Activated CD4-positive, alpha-beta T cell treated with anti-CD3 and anti-CD28 coated beads, Interleukin-2, amount 10 ng/mL, durations not matched to agents 24 days and 14 days (primary cell): Measurements from ENCODE around the gene HEPACAM. TPM values are rescaled to one million over a fixed set of nuclear protein-coding genes. Genes with fewer than 3 reads are reported as not detected.

ENCODE experiments used
- DNase-seq: peaks from one replicate; pipeline ENCODE4 v3.0.0; 2022
- H3K27ac Mint-ChIP-seq: one replicate; pipeline ENCODE4 v1.8.0; 2022; ENCODE audit warnings: mild to moderate bottlenecking, mixed read lengths
- H3K27me3 Mint-ChIP-seq: one replicate; pipeline ENCODE4 v1.8.0; 2022; ENCODE audit warnings: mixed read lengths
- H3K36me3 Mint-ChIP-seq: one replicate; pipeline ENCODE4 v1.8.0; 2022; ENCODE audit warnings: low read depth, mild to moderate bottlenecking, mixed read lengths
- H3K4me1 Mint-ChIP-seq: one replicate; pipeline ENCODE4 v1.8.0; 2021; ENCODE audit warnings: mixed read lengths
- H3K4me3 Mint-ChIP-seq: one replicate; pipeline ENCODE4 v1.8.0; 2022; ENCODE audit warnings: mild to moderate bottlenecking, moderate library complexity, mixed read lengths
- H3K9me3 Mint-ChIP-seq: one replicate; pipeline ENCODE4 v1.8.0; 2021; ENCODE audit warnings: mixed read lengths
- intact Hi-C: fragments of 100-400 bp; cut with micrococcal nuclease; formaldehyde crosslinking; loops from one replicate; pipeline ENCODE4 v1.15.1; 2023
- total RNA-seq: library from RNA; stranded (reverse); gene quantifications from 2 replicates; pipeline ENCODE4 v1.2.3, GENCODE V29; 2022

The HEPACAM gene
- total RNA-seq, 1 donor from 2014 or later = not detected

DNA sequence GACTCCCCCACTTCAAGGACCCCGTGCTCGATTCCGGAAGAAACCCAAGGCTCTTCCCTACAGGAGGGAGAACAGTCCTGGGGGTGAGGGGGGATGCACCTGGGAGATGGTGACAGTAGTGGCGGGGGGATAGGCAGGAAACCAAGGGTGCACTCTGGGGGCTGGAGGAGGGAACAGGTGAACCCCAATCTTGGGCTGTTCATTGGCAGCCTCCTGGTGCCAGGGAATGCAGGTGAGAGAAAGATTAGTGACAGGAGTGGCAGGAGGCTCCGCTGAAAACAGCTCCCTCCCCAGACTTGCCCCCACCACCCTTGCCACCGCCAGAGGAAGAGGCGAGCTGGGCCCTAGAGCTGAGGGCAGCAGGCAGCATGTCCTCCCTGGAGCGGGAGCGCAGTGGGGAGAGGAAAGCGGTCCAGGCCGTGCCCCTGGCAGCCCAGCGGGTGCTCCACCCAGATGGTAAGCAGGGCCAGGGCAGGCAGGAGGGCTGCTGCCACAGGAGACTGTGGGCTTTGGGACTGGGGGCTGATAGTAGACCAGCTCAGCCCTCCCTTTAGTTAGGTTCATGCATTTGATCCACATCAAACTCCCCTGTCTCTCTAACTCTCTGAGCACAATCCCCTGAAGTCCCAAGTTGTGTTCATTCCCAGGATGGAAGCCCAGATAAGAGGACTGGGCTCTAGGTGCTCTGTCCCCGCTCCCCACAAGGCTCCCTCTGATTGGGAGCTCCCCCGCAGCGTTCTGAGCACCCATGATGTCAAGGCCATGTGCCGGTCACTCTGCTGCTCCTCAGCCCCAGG is 56.2 kb downstream of the HEPACAM start:
- H3K4me3 Mint-ChIP-seq = no peak overlapping the region
- no peaks in the 10 kb centered on the region for H3K36me3 Mint-ChIP-seq
- no peak for DNase-seq
- H3K9me3 Mint-ChIP-seq = no peaks in the 10 kb centered on the region
- peaks cover 11% of the 10 kb centered on the region for H3K4me1 Mint-ChIP-seq
- H3K27me3 Mint-ChIP-seq = peaks cover 16% of the 10 kb centered on the region
- intact Hi-C loops = loop anchor here (5.0 kb wide), 1 partner anchor 1388 kb away; the partner anchor contains the start of genes FOXRED1 and SRPRA
- H3K27ac Mint-ChIP-seq = no peak overlapping the region

DNA sequence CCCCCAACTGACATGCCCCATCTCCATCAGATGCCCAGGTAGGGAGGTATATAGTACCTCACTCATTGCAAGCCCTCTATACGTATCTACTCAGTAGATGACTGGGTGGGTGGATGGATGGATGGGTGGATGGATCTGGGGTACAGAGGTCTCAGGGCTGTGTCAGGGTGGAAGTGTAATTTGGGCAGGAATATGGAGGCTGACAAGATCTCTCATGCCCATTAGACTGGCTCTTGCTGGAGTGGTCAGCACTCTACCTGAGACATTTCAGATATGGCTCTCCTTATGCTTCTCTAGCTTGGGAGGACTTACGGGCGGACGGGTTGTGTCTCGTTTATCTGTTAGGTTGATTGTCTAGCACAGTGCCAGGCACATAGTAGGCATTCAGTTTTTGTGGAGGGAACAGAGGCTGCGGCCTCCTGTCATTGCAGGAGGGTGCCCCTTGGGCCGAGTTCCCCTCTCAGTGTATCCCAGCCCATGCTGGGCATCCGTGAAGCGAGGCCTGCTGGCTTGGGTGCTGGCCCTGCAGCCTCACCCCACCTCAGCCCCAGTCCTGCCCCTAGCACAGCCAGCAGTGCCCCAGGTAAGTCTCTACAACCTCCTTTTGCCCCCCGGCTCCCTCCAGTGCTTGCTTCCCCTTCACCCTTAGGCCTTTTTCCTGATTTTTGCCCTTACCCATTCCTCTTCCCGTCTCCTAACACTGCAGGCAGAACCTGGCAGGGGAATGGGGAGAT is 56.9 kb downstream of the HEPACAM start:
- intact Hi-C loops = loop anchor here (5.0 kb wide), 1 partner anchor 1388 kb away; the partner anchor contains the start of genes FOXRED1 and SRPRA
- no peaks in the 10 kb centered on the region for H3K36me3 Mint-ChIP-seq
- no peak overlapping the region for H3K4me3 Mint-ChIP-seq
- H3K4me1 Mint-ChIP-seq = peaks cover 11% of the 10 kb centered on the region
- H3K27ac Mint-ChIP-seq = no peak overlapping the region
- no peaks in the 10 kb centered on the region for H3K9me3 Mint-ChIP-seq
- no peak for DNase-seq
- H3K27me3 Mint-ChIP-seq = peaks cover 23% of the 10 kb centered on the region

- H3K4me3 Mint-ChIP-seq = peak overlapping the region; percentile 91
- H3K36me3 Mint-ChIP-seq = no peaks in the 10 kb centered on the region
- peaks cover 11% of the 10 kb centered on the region for H3K4me1 Mint-ChIP-seq
- DNase-seq = no peak
- H3K9me3 Mint-ChIP-seq = no peaks in the 10 kb centered on the region
- intact Hi-C loops = loop anchor here (2.0 to 5.0 kb wide), 2 partner anchors 77 to 1389 kb away; partner anchors contain the start of genes FOXRED1, MSANTD2 and SRPRA
- no peak overlapping the region for H3K27ac Mint-ChIP-seq
- peaks cover 30% of the 10 kb centered on the region for H3K27me3 Mint-ChIP-seq
Measured at GRCh38 chr11:124877910-124878758, 57.7 kb downstream of the HEPACAM start.

DNA sequence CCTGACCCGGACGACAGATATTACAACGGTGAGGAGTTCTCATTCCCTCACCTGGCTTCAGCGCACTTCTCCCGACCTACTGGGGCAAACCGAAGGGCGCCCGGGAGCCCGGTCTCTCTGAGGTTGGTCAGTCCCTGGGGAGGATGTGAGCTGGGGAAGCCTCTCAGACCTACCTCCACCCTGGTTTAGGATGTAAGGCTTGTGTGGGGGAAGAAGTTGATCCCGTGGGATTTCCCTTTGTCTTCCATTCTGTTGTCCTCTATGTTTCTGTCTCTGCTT is 58.3 kb downstream of the HEPACAM start:
- Mint-ChIP-seq H3K36me3 (no peaks in the 10 kb centered on the region), H3K9me3 (no peaks in the 10 kb centered on the region), H3K4me3 (peak overlapping the region; percentile 91), H3K27ac (peak overlapping the region; percentile 86), H3K4me1 (peaks cover 11% of the 10 kb centered on the region), H3K27me3 (peaks cover 35% of the 10 kb centered on the region)
- intact Hi-C loops = loop anchor here (2.0 to 5.0 kb wide), 2 partner anchors 77 to 1390 kb away; partner anchors contain the start of genes FOXRED1, MSANTD2 and SRPRA
- DNase-seq = no peak

DNA sequence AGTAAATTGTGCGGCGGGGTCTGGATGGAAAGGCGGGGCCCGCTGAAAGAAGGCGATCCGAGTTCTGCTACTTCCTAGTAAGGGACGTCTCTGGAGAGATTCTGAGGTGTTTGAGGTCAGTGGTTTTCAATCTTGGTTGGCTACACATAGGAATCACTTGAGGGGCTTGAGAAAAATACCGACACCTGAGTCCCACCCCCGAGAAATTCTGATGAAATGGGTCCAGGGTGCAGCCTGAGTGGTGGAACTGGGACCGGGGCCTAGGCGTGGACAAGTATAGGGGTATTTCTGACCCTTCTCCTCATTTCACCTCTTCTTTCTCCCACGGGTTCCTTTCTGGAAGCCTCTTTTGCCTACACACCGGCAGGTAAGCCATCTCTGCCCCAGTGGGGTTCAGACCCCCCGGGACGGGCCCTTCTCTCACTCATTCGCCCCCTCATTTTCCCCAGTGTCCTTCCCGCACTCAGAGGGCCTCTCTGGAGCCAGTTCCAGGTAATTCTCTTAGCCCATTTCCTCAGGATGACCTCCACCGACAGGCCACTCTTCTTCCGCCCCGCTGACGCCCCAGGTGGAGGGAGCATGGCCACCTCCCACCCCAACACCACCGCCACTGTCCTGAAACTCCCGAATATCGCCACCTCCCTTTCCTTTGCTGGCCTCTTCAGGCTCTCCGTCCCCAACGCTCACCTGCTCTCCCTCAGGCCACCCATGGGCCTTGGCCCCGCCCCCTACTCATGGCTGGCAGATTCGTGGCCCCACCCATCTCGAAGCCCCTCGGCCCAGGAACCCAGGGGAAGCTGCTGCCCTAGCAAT is 58.8 kb downstream of the HEPACAM start:
- Mint-ChIP-seq H3K27me3 (peaks cover 40% of the 10 kb centered on the region), H3K27ac (peak overlapping the region; percentile 86), H3K9me3 (no peaks in the 10 kb centered on the region), H3K4me1 (peaks cover 11% of the 10 kb centered on the region), H3K4me3 (peak overlapping the region; percentile 91), H3K36me3 (no peaks in the 10 kb centered on the region)
- intact Hi-C loops = loop anchor here (1.0 to 5.0 kb wide), 4 partner anchors 76 to 1390 kb away; partner anchors contain the start of genes CCDC15, FOXRED1, MSANTD2 and SRPRA
- DNase-seq = no peak

GRCh38 chr11:124875943-124876817 is 59.7 kb downstream of the HEPACAM start:
- intact Hi-C loops = loop anchor here (1.0 to 5.0 kb wide), 4 partner anchors 75 to 1391 kb away; partner anchors contain the start of genes CCDC15, FOXRED1, MSANTD2 and SRPRA
- Mint-ChIP-seq H3K4me3 (peak overlapping the region; percentile 91), H3K4me1 (peaks cover 11% of the 10 kb centered on the region), H3K36me3 (no peaks in the 10 kb centered on the region), H3K27ac (peak overlapping the region; percentile 86), H3K27me3 (peaks cover 47% of the 10 kb centered on the region), H3K9me3 (no peaks in the 10 kb centered on the region)
- peak; percentile 95 for DNase-seq

DNA sequence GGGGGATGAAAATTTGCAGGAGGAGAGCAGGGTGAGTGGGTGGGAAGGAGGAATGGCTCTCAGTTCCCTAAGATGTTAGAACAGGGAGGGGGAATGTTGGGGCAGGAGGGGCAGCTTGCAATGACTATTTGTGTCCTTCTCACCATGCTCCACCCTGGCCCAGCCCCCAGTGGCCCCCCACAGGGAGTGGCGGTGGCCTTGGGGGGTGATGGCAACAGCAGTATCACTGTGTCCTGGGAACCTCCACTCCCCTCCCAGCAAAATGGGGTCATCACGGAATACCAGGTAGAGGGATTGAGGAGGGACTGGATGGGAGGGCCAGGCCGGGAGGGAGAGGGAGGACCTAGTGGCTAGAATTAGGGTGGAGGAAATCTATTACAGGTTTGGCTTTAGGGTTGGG is 60.4 kb downstream of the HEPACAM start:
- peak overlapping the region; percentile 91 for H3K4me3 Mint-ChIP-seq
- H3K36me3 Mint-ChIP-seq = no peaks in the 10 kb centered on the region
- peaks cover 53% of the 10 kb centered on the region for H3K27me3 Mint-ChIP-seq
- H3K27ac Mint-ChIP-seq = peak overlapping the region; percentile 45
- no peak for DNase-seq
- intact Hi-C loops = loop anchor here (5.0 kb wide), 1 partner anchor 1392 kb away; the partner anchor contains the start of genes FOXRED1 and SRPRA
- H3K9me3 Mint-ChIP-seq = no peaks in the 10 kb centered on the region
- H3K4me1 Mint-ChIP-seq = peaks cover 11% of the 10 kb centered on the region

DNA sequence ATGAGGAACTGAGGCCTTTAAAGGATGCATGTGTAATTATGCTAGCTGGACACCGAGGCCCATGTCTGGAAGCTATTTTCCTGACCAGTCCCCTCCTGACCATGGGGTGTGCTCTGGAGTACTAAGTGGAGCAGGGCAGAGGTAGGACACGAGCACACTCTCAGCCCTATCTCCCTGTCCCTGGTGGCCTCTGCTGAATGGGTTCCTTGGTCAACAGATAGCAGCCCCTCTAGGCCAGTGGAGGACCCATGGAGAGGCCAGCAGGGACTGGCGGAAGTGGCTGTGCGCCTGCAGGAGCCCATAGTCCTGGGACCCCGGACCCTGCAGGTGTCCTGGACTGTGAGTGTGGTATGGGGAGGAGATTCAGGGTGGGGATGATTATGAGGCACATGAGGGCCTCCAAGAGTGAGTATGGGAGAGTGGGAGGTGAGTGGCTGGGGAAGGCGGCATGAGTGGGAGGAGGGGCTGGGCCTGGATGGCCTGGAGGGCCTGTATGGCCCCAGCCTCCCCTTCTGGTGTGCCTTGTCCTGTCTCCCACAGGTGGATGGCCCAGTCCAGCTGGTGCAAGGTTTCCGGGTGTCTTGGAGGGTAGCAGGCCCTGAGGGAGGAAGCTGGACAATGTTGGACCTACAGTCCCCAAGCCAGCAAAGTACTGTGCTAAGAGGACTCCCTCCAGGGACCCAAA is 61.1 kb downstream of the HEPACAM start:
- Mint-ChIP-seq H3K27me3 (peaks cover 60% of the 10 kb centered on the region), H3K36me3 (no peaks in the 10 kb centered on the region), H3K9me3 (no peaks in the 10 kb centered on the region), H3K27ac (no peak overlapping the region), H3K4me3 (peak overlapping the region; percentile 44), H3K4me1 (peaks cover 11% of the 10 kb centered on the region)
- no peak for DNase-seq
- intact Hi-C loops = loop anchor here (5.0 kb wide), 1 partner anchor 1393 kb away; the partner anchor contains the start of genes FOXRED1 and SRPRA

- no peak overlapping the region for H3K4me3 Mint-ChIP-seq
- no peak for DNase-seq
- no peaks in the 10 kb centered on the region for H3K36me3 Mint-ChIP-seq
- H3K4me1 Mint-ChIP-seq = peaks cover 11% of the 10 kb centered on the region
- H3K27me3 Mint-ChIP-seq = peaks cover 66% of the 10 kb centered on the region
- H3K9me3 Mint-ChIP-seq = no peaks in the 10 kb centered on the region
- no peak overlapping the region for H3K27ac Mint-ChIP-seq
- intact Hi-C loops = no loop called here
Measured at GRCh38 chr11:124873951-124874350, 61.9 kb downstream of the HEPACAM start.

- Mint-ChIP-seq H3K4me3 (no peak overlapping the region), H3K27me3 (peaks cover 73% of the 10 kb centered on the region), H3K4me1 (peaks cover 14% of the 10 kb centered on the region), H3K36me3 (no peaks in the 10 kb centered on the region), H3K27ac (no peak overlapping the region), H3K9me3 (no peaks in the 10 kb centered on the region)
- DNase-seq = no peak
- intact Hi-C loops = no loop called here
Measured at GRCh38 chr11:124872741-124873140, 63.1 kb downstream of the HEPACAM start.

DNA sequence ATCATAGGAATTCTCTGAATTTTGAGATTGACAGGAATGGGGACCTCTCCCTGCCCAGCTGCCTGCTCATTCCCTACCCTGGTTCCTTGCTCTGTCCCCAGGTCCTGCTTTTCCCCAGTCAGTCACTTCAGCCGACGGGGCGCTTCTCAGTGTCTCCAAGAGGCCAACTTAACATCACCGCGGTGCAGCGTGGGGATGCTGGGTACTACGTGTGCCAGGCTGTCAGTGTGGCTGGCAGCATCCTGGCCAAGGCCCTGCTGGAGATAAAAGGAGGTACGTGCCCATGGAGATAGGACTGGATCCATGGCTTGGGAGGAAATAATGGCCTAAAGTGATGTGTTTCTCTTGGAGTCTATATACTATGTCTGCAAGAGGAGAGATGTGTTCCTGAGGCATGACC is 63.6 kb downstream of the HEPACAM start:
- Mint-ChIP-seq H3K4me3 (no peak overlapping the region), H3K9me3 (no peaks in the 10 kb centered on the region), H3K27me3 (peaks cover 77% of the 10 kb centered on the region), H3K4me1 (peaks cover 11% of the 10 kb centered on the region), H3K27ac (no peak overlapping the region), H3K36me3 (no peaks in the 10 kb centered on the region)
- DNase-seq = no peak
- intact Hi-C loops = no loop called here
